Measurements from ENCODE around the gene ECHDC3. TPM values are rescaled to one million over a fixed set of nuclear protein-coding genes. Genes with fewer than 3 reads are reported as not detected.
A peak's percentile ranks its signal among the peaks of the same experiment; 100 is the strongest.

ECHDC3 gene
- total and polyA plus RNA-seq, 2 of the 4 experiments (the other 2 are of a cell fraction), result 4.3 to 5.0 TPM

GRCh38 chr10:11810313-11810766 is 68.2 kb downstream of the ECHDC3 start:
- no peaks in the 10 kb centered on the region for H4K20me1 ChIP-seq (ENCODE audit: insufficient read depth, low read length)
- H3K14ac ChIP-seq (replicated peaks; ENCODE audit: low read depth, low read length), result peak overlapping the region; percentile 26; the same call in 1 of the 2 replicates
- peak; percentile 52 for DNase-seq
- ChIA-PET POLR2A (ENCODE audit: unreplicated experiment) (no interaction called here), CTCF (interaction anchor here (1.3 to 2.6 kb wide), 2 partner anchors 10 to 176 kb away, joined by 3 to 10 read pairs; no protein-coding TSS in a partner anchor)
- 0 out of 2 replicates have a peak, but pooled peaks cover 4% of the 10 kb centered on the region for H3K9me1 ChIP-seq (ENCODE audit: insufficient read depth, low read length)
- peak overlapping the region; percentile 12; the same call in 1 of the 3 replicates for H2BK15ac ChIP-seq (ENCODE audit: low read depth, low read length)
- peak overlapping the region; percentile 60 for H2BK120ac ChIP-seq (ENCODE audit: low read depth, low read length)
- H2AK9ac ChIP-seq (replicated peaks; ENCODE audit: low read depth, low read length, poor library complexity), result no peak overlapping the region
- H3K4ac ChIP-seq (ENCODE audit: low read depth, low read length), result peak overlapping the region; percentile 55
- in situ Hi-C loops (cut with MboI; ENCODE audit: low sequenced_read_pairs), result no loop called here
- H3K4me1 ChIP-seq (ENCODE audit: control insufficient read depth, insufficient read depth, low read length), result peaks cover 4% of the 10 kb centered on the region; the same call in 1 of the 2 replicates
- H3K9me3 ChIP-seq (ENCODE audit: control insufficient read depth, insufficient read depth, low read length), result no peaks in the 10 kb centered on the region
- H4K5ac ChIP-seq (ENCODE audit: low read depth, low read length), result peak overlapping the region; percentile 19; the same call in 1 of the 2 replicates
- H3K36me3 ChIP-seq (ENCODE audit: control insufficient read depth, insufficient read depth, low read length), result no peaks in the 10 kb centered on the region
- dilution Hi-C loops (cut with HindIII; ENCODE audit: low sequenced_read_pairs, unreplicated experiment), result no loop called here
- H2AK5ac ChIP-seq (ENCODE audit: low read depth, low read length), result no peak overlapping the region; the same call in 1 of the 2 replicates
- peak overlapping the region; percentile 9; the same call in 1 of the 2 replicates for H3K27ac ChIP-seq (ENCODE audit: insufficient read depth, low read length)
- TF ChIP-seq NFE2L2 (IDR thresholded peaks at IDR 0.05; ENCODE audit: low read depth, low read length) (no peak), MAZ (IDR thresholded peaks at IDR 0.05; ENCODE audit: borderline replicate concordance, low read depth, low read length) (no peak), SMC3 (IDR thresholded peaks at IDR 0.05; ENCODE audit: low read depth, low read length) (no peak), MAFK (IDR thresholded peaks at IDR 0.05; ENCODE audit: low read depth, low read length) (no peak), USF2 (IDR thresholded peaks at IDR 0.05; ENCODE audit: low read depth, low read length) (no peak), BHLHE40 (IDR thresholded peaks at IDR 0.05; ENCODE audit: low read depth, low read length) (no peak), CEBPB (IDR thresholded peaks at IDR 0.05; ENCODE audit: low read depth, low read length) (no peak), ELK1 (IDR thresholded peaks at IDR 0.05; ENCODE audit: borderline replicate concordance, low read depth, low read length) (no peak), RAD21 (IDR thresholded peaks at IDR 0.05; ENCODE audit: low read length) (no peak), MXI1 (IDR thresholded peaks at IDR 0.05; ENCODE audit: borderline replicate concordance, low read depth, low read length) (no peak), RFX5 (IDR thresholded peaks at IDR 0.05; ENCODE audit: low read depth, low read length) (no peak), POLR2A (IDR thresholded peaks at IDR 0.05; ENCODE audit: low read depth, low read length) (no peak)
- H4K8ac ChIP-seq (ENCODE audit: low read depth in 2 of 2, low read length in 2 of 2), result peak overlapping the region; percentile 70 to 78
- no TSS peak for BruUV-seq (replicated peaks)
- peak overlapping the region; percentile 18; the same call in 1 of the 2 replicates for H2BK20ac ChIP-seq (ENCODE audit: low read depth, low read length)
- H3K23ac ChIP-seq (ENCODE audit: low read depth, low read length), result peak overlapping the region; percentile 55; the same call in 1 of the 2 replicates
- WGBS, 2 experiments (ENCODE audit: extremely low coverage in 2 of 2, insufficient read length in 1 of 2), result 13% methylated on average over 9 of the region's 13 CpGs; no CpG with 5 or more reads in 1 of the 2 experiments
- H4K91ac ChIP-seq (ENCODE audit: insufficient read depth, low read depth, low read length), result peak overlapping the region; percentile 56
- intact Hi-C loops (cut with micrococcal nuclease), result loop anchor here (2.0 kb wide), 1 partner anchor 16 kb away; no protein-coding TSS in a partner anchor
- peak overlapping the region; percentile 87 for H2AFZ ChIP-seq (replicated peaks; ENCODE audit: low read length, poor library complexity)
- peak overlapping the region; percentile 26; the same call in 1 of the 2 replicates for H3K18ac ChIP-seq (ENCODE audit: low read depth, low read length)
- peaks cover 3% of the 10 kb centered on the region; the same call in 1 of the 2 replicates for H3K27me3 ChIP-seq (ENCODE audit: control insufficient read depth, insufficient read depth, low read length)
- peak overlapping the region; percentile 51 for H3K4me2 ChIP-seq (ENCODE audit: low read depth, low read length)
- no peaks in the 10 kb centered on the region for H3K79me1 ChIP-seq (ENCODE audit: low read depth in 1 of 2, low read length in 2 of 2)
- peak; percentile 85 for ATAC-seq (ENCODE audit: low read depth)
- no peak overlapping the region for H3K4me3 ChIP-seq (ENCODE audit: insufficient read depth, low read depth, low read length)
- no peak overlapping the region for H3K9ac ChIP-seq (ENCODE audit: low read depth, low read length)
- H3K56ac ChIP-seq (ENCODE audit: extremely low read depth, insufficient read depth, low read length), result peak overlapping the region; percentile 16; the same call in 1 of the 2 replicates
- H2BK5ac ChIP-seq (ENCODE audit: low read depth, low read length, poor library complexity, severe bottlenecking), result no peak overlapping the region

Data from IMR-90 (cell line).